H1 (cell line): Measurements from ENCODE around the gene TRIM38. TPM values are rescaled to one million over a fixed set of nuclear protein-coding genes. Genes with fewer than 3 reads are reported as not detected.

Experiments used
- MAFK ChIP-seq: IDR thresholded peaks from 2 replicates; pipeline ENCODE4 v1.6.1; 2012; ENCODE audit warnings: low read depth, mild to moderate bottlenecking, improper control_type of control experiment, low read length
- polyA plus RNA-seq, 7 experiments: library from polyadenylated mRNA; depleted of rRNA in 3 of 7; stranded (reverse) in 5 of 7; unstranded in 2 of 7; fragments of >200 nt in 5 of 7; fragments of 200-250 nt in 2 of 7; gene quantifications; 1 replicate in 5 of 7; 2 replicates in 1 of 7; 4 replicates in 1 of 7; pipeline versions ENCODE4 v1.2.1 to v1.2.3, GENCODE V29; 2011 to 2013; ENCODE audit warnings: missing spikeins in 2 of 7, mixed read lengths in 2 of 7
- total RNA-seq: library from RNA; stranded (reverse); fragmentation: NEBNext Ultra II Directional; extraction: Animal tissue kit (Norgen Biotek cat#: 25700); gene quantifications from 2 replicates; pipeline ENCODE4 v1.2.1, GENCODE V29; 2021
- TF ChIP-seq, protein P1 (sequence below): IDR thresholded peaks from 2 replicates; pipeline ENCODE4 v1.6.1; 2011; ENCODE audit warnings: low read depth, mild to moderate bottlenecking, low read length; ENCODE audit not compliant: insufficient read depth

TRIM38 gene
- total and polyA plus RNA-seq, 2 of the 8 experiments (the other 6 are each of a cell fraction or from before 2014, with no cell fraction given): 0.43 to 0.56 TPM

DNA sequence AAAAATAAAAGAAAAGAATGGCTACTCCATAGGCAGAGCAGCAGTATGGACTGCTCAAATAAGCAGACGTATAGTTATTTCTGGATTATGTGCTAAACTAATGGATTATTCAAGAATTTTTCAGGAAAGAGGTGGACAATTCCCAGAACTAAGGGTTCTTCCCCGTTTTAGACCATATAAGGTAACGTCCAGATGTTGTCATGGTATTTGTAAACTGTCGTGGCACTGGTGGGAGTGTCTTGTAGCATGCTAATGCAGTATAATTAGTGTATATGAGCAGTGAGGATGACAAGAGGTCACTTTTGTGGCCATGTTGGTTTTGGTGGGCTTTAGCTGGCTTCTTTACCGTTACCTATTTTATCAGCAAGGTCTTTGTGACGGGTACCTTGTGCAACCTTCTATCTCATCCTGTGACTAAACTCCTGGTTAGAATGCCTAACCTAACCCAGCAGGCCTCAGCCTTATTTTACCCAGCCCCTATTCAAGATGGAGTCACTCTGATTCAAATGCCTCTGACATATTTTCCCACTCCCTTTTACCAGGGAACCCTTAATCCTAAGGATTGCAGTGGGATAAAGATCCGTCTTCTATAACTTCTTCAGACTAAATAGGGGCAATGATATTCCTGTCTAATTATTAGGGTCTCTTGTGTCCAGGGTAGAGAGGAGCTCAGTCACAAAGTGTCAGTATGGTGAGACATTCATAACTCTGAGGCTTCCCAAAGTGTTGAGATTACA, 11.1 kb upstream of the TRIM38 start (continued):
- TF ChIP-seq, protein P1, sequence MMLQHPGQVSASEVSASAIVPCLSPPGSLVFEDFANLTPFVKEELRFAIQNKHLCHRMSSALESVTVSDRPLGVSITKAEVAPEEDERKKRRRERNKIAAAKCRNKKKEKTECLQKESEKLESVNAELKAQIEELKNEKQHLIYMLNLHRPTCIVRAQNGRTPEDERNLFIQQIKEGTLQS: no peak
- no peak for TF ChIP-seq MAFK
